Brain microvascular endothelial cell (primary cell): ENCODE measurements around the gene RHOBTB1.
A peak's percentile ranks its signal among the peaks of the same experiment; 100 is the strongest.
"Not testable (repeated sequence)": the region's sequence is repeated elsewhere in the genome, so short reads cannot be mapped to it uniquely, and the experiment has no call there.

ENCODE experiments used
- DNase-seq: peaks from one replicate; pipeline ENCODE4 v3.0.0-alpha.2; 2020
- H3K27ac ChIP-seq: fragments of 250-450 bp; sonication (Bioruptor Pico); 2 replicates; pipeline ENCODE4 v1.5.1; 2020; ENCODE audit warnings: mild to moderate bottlenecking, moderate library complexity
- H3K27me3 ChIP-seq: fragments of 250-450 bp; sonication (Bioruptor Pico); replicated peaks from 2 replicates; pipeline ENCODE4 v1.5.1; 2020; ENCODE audit warnings: mild to moderate bottlenecking
- H3K36me3 ChIP-seq: fragments of 250-450 bp; sonication (Bioruptor Pico); replicated peaks from 2 replicates; pipeline ENCODE4 v1.5.1; 2020; ENCODE audit warnings: mild to moderate bottlenecking
- H3K4me3 ChIP-seq: 2 replicates; pipeline ENCODE4 v1.5.1; 2011; ENCODE audit warnings: low read depth, mild to moderate bottlenecking, control low read depth, low read length, moderate library complexity
- in situ Hi-C: cut with HindIII; loops from 2 replicates; pipeline ENCODE4 v1.10.0; 2017; ENCODE audit warnings: low sequenced_read_pairs, low pct_ligation_motif_present
- TF ChIP-seq, protein P1 (sequence below): IDR thresholded peaks from 2 replicates; pipeline ENCODE4 v1.5.1; 2011; ENCODE audit warnings: low read depth, mild to moderate bottlenecking, moderate library complexity, low read length, control low read depth, inconsistent platforms; ENCODE audit errors: missing control alignments

RHOBTB1 gene

DNA sequence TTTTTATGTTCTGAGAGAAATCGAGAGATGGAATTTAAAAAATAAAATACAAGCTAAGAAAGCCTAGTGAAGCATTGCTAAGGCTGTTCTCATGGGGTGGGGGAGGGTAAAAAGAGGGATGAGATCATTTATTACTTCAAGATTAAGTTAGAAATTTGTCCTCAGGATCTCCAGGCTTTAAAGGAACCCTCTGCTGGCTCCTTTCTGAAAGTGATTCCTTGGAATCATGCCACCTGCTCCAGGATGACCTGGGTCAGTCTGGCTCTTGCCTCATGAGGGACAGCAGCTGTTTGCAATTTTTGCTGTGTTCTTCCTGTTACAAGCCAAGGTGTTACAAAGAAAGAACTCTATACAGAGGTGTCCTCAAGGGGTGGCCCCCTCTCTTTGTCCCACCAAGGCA, 95.9 kb downstream of the RHOBTB1 start:
- TF ChIP-seq, protein P1, sequence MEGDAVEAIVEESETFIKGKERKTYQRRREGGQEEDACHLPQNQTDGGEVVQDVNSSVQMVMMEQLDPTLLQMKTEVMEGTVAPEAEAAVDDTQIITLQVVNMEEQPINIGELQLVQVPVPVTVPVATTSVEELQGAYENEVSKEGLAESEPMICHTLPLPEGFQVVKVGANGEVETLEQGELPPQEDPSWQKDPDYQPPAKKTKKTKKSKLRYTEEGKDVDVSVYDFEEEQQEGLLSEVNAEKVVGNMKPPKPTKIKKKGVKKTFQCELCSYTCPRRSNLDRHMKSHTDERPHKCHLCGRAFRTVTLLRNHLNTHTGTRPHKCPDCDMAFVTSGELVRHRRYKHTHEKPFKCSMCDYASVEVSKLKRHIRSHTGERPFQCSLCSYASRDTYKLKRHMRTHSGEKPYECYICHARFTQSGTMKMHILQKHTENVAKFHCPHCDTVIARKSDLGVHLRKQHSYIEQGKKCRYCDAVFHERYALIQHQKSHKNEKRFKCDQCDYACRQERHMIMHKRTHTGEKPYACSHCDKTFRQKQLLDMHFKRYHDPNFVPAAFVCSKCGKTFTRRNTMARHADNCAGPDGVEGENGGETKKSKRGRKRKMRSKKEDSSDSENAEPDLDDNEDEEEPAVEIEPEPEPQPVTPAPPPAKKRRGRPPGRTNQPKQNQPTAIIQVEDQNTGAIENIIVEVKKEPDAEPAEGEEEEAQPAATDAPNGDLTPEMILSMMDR: peak; percentile 28
- peak; percentile 53 for DNase-seq

DNA sequence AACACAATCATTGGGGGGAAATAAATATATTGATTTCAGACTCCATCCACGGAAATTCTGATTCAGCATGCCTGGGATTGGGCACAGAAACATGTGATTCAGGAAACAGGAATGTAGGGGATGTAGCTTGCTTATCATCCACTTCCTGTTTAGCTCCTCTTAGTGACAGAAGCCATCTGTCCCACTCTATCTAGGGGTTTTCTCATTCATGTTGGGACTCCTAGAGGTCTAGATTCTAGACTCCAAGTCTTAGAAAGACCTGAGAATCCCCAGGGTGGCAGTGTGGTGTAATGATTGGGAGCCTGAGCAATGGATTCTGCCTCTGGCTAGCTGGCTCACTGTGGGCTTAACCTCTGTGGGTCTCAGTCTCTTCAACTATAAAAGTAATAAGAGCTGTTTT, 97.8 kb downstream of the RHOBTB1 start:
- in situ Hi-C loops: no loop called here
- H3K4me3 ChIP-seq: no peak overlapping the region
- no peaks in the 10 kb centered on the region for H3K36me3 ChIP-seq
- TF ChIP-seq, protein P1: peak; percentile 8
- no peaks in the 10 kb centered on the region for H3K27me3 ChIP-seq
- no peak overlapping the region for H3K27ac ChIP-seq
- peak; percentile 36 for DNase-seq

More for the DNA sequence above, 95.9 kb downstream of the RHOBTB1 start:
- in situ Hi-C loops: no loop called here
- no peak overlapping the region for H3K4me3 ChIP-seq
- H3K27ac ChIP-seq: no peak overlapping the region
- no peaks in the 10 kb centered on the region for H3K27me3 ChIP-seq
- no peaks in the 10 kb centered on the region for H3K36me3 ChIP-seq

DNA sequence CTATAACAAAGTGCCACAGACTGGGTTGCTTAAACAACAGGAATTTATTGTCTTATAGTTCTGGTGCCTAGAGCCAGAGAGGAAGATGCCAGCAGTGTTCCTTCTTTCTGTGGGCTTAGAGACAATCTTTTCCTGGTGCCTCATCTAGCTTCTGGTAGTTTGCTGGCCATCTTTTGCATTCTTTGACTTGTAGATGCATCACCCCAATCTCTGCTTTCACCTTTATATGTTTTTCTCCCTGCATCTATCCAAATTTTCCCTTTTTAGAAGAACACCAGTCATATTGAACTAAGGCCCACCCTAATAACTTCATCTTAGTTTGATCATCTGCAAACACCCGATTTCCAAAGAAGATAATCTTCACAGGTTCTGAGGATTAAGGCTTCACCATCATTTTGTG, 98.9 kb downstream of the RHOBTB1 start:
- H3K27me3 ChIP-seq: no peaks in the 10 kb centered on the region
- TF ChIP-seq, protein P1: no peak
- no peak overlapping the region for H3K27ac ChIP-seq
- no peak for DNase-seq
- no peaks in the 10 kb centered on the region for H3K36me3 ChIP-seq
- in situ Hi-C loops: no loop called here
- no peak overlapping the region for H3K4me3 ChIP-seq

DNA sequence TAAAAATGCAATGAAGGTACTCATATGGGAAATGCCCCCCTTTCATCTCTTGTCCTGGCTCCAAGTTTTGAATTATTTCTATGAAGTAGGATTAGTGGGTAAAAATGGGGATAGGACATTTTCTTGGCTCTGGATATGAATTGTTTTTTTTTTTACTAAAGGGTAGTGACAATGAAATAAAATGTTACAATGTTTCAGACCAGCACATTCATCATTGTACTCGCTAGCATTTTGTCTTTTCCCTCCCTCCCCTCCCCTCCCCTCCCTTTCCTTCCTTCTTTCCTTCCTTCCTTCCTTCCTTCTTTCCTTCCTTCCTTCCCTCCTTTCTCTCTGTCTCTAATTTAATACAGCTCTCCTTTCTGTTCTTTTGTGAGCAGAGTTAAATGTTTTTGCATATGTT, 101.3 kb downstream of the RHOBTB1 start:
- TF ChIP-seq, protein P1: no peak
- no peak overlapping the region for H3K4me3 ChIP-seq
- no peaks in the 10 kb centered on the region for H3K27me3 ChIP-seq
- no peak overlapping the region for H3K27ac ChIP-seq
- in situ Hi-C loops: no loop called here
- no peak for DNase-seq
- no peaks in the 10 kb centered on the region for H3K36me3 ChIP-seq

DNA sequence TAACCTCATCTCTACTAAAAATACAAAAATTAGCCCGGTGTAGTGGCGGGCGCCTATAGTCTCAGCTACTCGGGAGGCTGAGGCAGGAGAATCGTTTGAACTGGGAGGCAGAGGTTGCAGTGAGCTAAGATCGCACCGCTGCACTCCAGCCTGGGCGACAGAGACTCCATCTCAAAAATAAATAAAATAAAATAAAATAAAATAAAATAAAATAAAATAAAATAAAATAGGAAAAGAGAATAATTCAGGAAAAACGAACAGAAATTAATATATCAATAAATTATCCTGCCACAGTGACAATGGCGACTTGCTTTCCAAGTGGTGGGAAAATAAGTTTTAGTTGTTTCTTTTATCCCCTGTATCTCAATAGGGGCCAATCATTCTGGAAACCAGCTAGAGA, 102.8 kb downstream of the RHOBTB1 start:
- in situ Hi-C loops, H3K4me3 ChIP-seq, DNase-seq, H3K27ac ChIP-seq, H3K36me3 ChIP-seq, H3K27me3 ChIP-seq: not testable (repeated sequence)

DNA sequence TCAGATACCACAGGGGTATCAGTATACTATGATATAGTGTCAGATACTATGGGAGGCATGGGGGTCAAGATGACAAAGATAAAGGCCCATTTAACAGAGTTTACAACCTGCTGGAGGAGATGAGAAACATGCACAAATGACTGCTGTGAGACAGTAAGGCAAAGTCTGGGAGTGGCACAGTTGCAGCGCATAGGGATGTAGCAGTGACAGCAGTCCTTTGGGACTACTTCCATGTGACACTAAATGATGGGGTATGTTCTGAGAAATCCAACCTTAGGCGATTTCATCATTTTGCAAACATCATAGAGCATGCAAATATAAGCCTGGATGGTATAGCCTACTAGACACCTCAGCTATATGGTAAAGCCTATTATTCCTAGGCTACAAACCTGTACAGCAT, 108.9 kb downstream of the RHOBTB1 start:
- in situ Hi-C loops: no loop called here

More for the DNA sequence above, 108.9 kb downstream of the RHOBTB1 start:
- Histone ChIP-seq H3K27ac (no peak overlapping the region), H3K27me3 (no peaks in the 10 kb centered on the region), H3K36me3 (no peaks in the 10 kb centered on the region), H3K4me3 (no peak overlapping the region)
- no peak for DNase-seq
- TF ChIP-seq, protein P1: no peak
